ENCODE results near the gene HECW1.
"Not testable (repeated sequence)": the region's sequence is repeated elsewhere in the genome, so short reads cannot be mapped to it uniquely, and the experiment has no call there.

HECW1 gene

DNA sequence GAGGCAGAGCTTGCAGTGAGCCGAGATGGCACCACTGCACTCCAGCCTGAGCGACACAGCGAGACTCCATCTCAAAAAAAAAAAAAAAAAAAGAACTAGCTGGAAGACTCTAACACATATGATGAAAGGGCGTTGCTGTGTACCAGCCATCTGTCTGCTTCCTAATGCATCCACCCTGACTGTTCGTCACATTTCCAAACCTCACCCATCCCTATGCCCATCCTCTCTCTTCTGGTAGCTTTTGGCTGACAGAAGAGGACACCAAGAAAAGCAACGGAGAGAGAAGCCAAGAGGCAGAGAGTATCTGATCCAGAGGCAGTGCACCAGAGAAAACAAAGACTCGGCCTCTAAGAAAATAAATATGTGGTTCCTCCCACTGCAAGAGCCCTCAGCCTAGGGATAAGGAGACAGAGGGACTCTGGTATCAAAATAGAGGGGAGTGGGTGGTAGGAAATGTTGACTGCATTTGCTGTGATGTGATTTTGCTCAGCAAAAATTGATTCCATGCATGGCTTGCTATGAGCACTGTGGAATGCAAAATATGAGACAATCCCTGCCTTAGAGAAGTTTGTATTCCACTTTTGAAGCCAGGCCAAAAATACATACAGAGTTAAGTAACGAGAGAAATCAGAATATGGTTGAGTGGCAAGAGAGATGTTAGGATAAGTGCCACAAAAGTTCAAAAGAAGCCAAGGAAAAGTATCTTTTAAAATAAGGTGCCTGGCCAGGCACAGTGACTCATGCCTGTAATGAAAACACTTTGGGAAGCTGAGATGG, 369.6 kb downstream of the HECW1 start:
- DNase-seq (ENCODE audit: low read depth), result peak; percentile 68
- TF ChIP-seq, protein P1, sequence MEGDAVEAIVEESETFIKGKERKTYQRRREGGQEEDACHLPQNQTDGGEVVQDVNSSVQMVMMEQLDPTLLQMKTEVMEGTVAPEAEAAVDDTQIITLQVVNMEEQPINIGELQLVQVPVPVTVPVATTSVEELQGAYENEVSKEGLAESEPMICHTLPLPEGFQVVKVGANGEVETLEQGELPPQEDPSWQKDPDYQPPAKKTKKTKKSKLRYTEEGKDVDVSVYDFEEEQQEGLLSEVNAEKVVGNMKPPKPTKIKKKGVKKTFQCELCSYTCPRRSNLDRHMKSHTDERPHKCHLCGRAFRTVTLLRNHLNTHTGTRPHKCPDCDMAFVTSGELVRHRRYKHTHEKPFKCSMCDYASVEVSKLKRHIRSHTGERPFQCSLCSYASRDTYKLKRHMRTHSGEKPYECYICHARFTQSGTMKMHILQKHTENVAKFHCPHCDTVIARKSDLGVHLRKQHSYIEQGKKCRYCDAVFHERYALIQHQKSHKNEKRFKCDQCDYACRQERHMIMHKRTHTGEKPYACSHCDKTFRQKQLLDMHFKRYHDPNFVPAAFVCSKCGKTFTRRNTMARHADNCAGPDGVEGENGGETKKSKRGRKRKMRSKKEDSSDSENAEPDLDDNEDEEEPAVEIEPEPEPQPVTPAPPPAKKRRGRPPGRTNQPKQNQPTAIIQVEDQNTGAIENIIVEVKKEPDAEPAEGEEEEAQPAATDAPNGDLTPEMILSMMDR (conservative IDR thresholded peaks at IDR 0.05; ENCODE audit: low read length), result no peak
- H3K4me3 ChIP-seq (ENCODE audit: low read length), result no peak overlapping the region

GRCh38 chr7:43482679-43483252, 370.3 kb downstream of the HECW1 start:
- DNase-seq (ENCODE audit: low read depth), result no peak
- no peak overlapping the region for H3K4me3 ChIP-seq (ENCODE audit: low read length)
- TF ChIP-seq, protein P1 (conservative IDR thresholded peaks at IDR 0.05; ENCODE audit: low read length), result no peak

DNA sequence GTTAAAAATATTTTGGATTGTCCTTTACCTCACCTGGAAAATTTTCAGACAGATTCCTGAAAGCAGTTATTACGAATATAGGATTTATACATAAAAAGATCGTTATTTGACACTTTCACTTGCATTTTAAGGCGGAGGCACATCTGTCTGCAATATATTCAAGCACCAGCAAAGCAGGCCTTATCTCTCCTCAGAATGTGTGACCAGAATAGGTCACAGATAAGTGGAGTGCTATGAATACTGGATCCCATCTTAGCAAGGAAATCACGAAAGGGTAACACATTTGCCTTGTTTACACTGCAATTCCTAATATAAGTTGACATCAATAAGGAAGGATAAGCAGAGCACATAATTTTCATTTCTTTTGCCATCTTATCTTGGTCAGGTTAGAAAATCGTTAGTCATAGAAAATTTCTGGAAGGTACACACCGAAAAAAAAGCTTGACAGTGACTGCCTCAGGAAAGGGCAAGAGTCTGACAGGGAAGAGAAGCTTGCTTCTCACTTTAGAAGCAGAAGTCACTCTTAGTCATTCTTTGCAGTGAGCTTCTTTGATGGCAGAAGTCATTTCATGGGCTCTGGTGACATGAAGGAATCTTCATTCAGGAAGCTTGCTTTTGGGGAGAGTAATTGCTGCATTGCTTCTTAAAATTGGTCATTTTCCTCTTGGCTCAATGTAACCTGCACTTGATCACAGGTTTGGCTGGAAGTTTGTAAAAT, 372.4 kb downstream of the HECW1 start:
- H3K4me3 ChIP-seq (ENCODE audit: low read length), result no peak overlapping the region
- TF ChIP-seq, protein P1 (conservative IDR thresholded peaks at IDR 0.05; ENCODE audit: low read length), result no peak
- DNase-seq (ENCODE audit: low read depth), result no peak

GRCh38 chr7:43485580-43485979, 373.1 kb downstream of the HECW1 start:
- TF ChIP-seq, protein P1 (conservative IDR thresholded peaks at IDR 0.05; ENCODE audit: low read length), result no peak
- H3K4me3 ChIP-seq (ENCODE audit: low read length), result no peak overlapping the region
- DNase-seq (ENCODE audit: low read depth), result no peak

DNA sequence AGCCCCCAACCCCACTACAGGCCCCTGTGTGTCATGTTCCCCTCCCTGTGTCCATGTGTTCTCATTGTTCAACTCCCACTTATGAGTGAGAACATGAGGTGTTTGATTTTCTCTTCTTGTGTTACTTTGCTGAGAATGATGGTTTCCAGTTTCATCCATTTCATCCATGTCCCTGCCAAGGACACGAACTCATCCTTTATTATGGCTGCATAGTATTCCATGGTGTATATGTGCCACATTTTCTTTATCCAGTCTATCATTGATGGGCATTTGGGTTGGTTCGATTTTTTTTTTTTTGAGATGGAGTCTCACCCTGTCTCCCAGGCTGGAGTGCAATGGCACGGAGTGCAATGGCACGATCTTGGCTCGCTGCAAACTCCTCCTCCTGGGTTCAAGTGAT, 373.6 kb downstream of the HECW1 start:
- not testable (repeated sequence) for DNase-seq (ENCODE audit: low read depth); H3K4me3 ChIP-seq (ENCODE audit: low read length)

DNA sequence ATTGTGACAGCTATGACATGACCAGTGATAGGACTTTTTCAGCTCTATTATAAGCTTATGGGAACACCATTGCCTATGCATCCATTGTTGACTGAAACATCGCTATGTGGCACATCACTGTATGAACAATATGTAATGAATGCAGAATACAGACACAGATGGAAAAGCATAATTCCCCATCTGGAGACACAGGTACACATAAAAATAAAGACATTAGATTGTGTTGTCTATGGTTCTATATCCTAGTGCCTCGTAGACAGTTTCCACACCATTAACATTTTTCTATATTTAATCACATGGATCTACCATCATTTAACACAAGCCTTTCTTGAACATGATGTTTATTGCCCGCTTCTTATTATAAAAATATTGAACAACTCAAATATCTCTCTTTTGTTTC, 374.2 kb downstream of the HECW1 start:
- TF ChIP-seq, protein P1 (conservative IDR thresholded peaks at IDR 0.05; ENCODE audit: low read length), result no peak
- DNase-seq (ENCODE audit: low read depth), result no peak
- no peak overlapping the region for H3K4me3 ChIP-seq (ENCODE audit: low read length)

DNA sequence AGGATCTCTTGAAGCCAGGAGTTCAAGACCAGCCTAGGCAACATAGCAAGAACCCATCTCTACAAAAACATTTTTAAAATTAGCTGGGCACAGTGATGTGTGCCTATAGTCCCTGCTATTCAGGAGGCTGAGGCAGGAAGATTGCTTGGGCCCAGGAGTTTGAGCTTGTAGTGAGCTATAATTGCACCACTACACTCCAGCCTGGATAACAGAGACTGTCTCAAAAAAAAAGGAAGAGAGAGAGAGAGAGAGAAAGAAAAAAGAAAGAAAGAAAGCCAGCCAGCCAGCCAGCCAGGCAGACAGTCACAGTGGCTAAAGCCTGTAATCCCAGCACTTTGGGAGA, 375.3 kb downstream of the HECW1 start:
- no peak for DNase-seq (ENCODE audit: low read depth)
- H3K4me3 ChIP-seq (ENCODE audit: low read length), result no peak overlapping the region
- TF ChIP-seq, protein P1 (conservative IDR thresholded peaks at IDR 0.05; ENCODE audit: low read length), result no peak

Measured in AG10803 (cell line).